Cardiac fibroblast (primary cell): ENCODE data around the gene ABCB9.
A peak's percentile ranks its signal among the peaks of the same experiment; 100 is the strongest.
"Not testable (repeated sequence)": the region's sequence is repeated elsewhere in the genome, so short reads cannot be mapped to it uniquely, and the experiment has no call there.

ENCODE experiments used
- DNase-seq, 2 donors: peaks; one replicate each; pipeline versions ENCODE4 v3.0.0 to v3.0.0-alpha.2; 2010; ENCODE audit warnings: low read depth in 2 of 2
- H3K4me3 ChIP-seq, 2 donors: replicated peaks in 1 of 2; 1 replicate in 1 of 2; 2 replicates in 1 of 2; pipeline ENCODE4 v1.5.1; 2011; ENCODE audit warnings: low read depth in 2 of 2, low read length in 2 of 2, mild to moderate bottlenecking in 2 of 2, moderate library complexity in 1 of 2
- CTCF ChIP-seq: IDR thresholded peaks from one replicate; pipeline ENCODE4 v1.5.1; 2011; ENCODE audit warnings: low read depth, mild to moderate bottlenecking, low read length, inconsistent platforms

ABCB9 gene

GRCh38 chr12:122965851-122966742, at the start of gene ABCB9:
Gene ABCB9, minus strand, starts transcription at chr12:122966463. Its CDS starts 6,228 bp downstream, at chr12:122960235.
- no peak for TF ChIP-seq CTCF
- peak; percentile 90 to 94 for DNase-seq
- peak within 1 kb of the TSS; percentile 88 to 92 for H3K4me3 ChIP-seq

GRCh38 chr12:123014473-123014872, 48.2 kb upstream of the ABCB9 start:
- not testable (repeated sequence) for H3K4me3 ChIP-seq, DNase-seq

- no peak for TF ChIP-seq CTCF
- H3K4me3 ChIP-seq = no peak overlapping the region
- DNase-seq = no peak
These were observed 47.2 kb upstream of the ABCB9 start for GRCh38 chr12:123013185-123014095.

GRCh38 chr12:123011701-123012100, 45.4 kb upstream of the ABCB9 start:
- peak in 1 of 2 donors; percentile 52 for DNase-seq
- no peak overlapping the region for H3K4me3 ChIP-seq
- no peak for TF ChIP-seq CTCF

- no peak overlapping the region for H3K4me3 ChIP-seq
- no peak for TF ChIP-seq CTCF
- DNase-seq = no peak
These were observed 44.4 kb upstream of the ABCB9 start for GRCh38 chr12:123010681-123011080.

- H3K4me3 ChIP-seq = no peak overlapping the region
- DNase-seq = no peak
- TF ChIP-seq CTCF = no peak
These were observed 43.8 kb upstream of the ABCB9 start for GRCh38 chr12:123010110-123010509.

- DNase-seq = no peak
- H3K4me3 ChIP-seq = no peak overlapping the region
- no peak for TF ChIP-seq CTCF
These were observed 40.7 kb upstream of the ABCB9 start for GRCh38 chr12:123006977-123007376.
